K562 (cell line): Measurements from ENCODE around the gene ZKSCAN3. TPM values are rescaled to one million over a fixed set of nuclear protein-coding genes. Genes with fewer than 3 reads are reported as not detected.

Source experiments
- ATF7 ChIP-seq: fragments of 450-650 bp; IDR thresholded peaks from 2 replicates; pipeline ENCODE4 v1.7.1; 2014; ENCODE audit warnings: mild to moderate bottlenecking, moderate library complexity
- BHLHE40 ChIP-seq: IDR thresholded peaks from 2 replicates; pipeline ENCODE4 v1.6.1; 2011; ENCODE audit warnings: low read length, improper control_type of control experiment
- CBX1 ChIP-seq: sonication (generic); IDR thresholded peaks from 2 replicates; pipeline ENCODE4 v1.6.1; 2016; ENCODE audit warnings: antibody characterized with exemption, low read depth, mild to moderate bottlenecking
- JUNB ChIP-seq: fragments of 450-650 bp; formaldehyde crosslinking; conservative IDR thresholded peaks from 2 replicates; pipeline ENCODE4 v1.4.0; 2020; ENCODE audit warnings: mild to moderate bottlenecking
- NCOR1 ChIP-seq: fragments of 450-650 bp; IDR thresholded peaks from 2 replicates; pipeline ENCODE4 v1.6.1; 2016; ENCODE audit warnings: mild to moderate bottlenecking, moderate library complexity
- NR4A1 ChIP-seq, 2 experiments: fragments of 250-450 bp in 1 of 2; fragments of 450-650 bp in 1 of 2; sonication (Bioruptor Pico) in 1 of 2; IDR thresholded peaks; 2 replicates each; pipeline versions ENCODE4 v1.4.0 to v1.6.1; 2016 to 2020; ENCODE audit warnings: mild to moderate bottlenecking in 2 of 2, missing compliant biosample characterization in 1 of 2, missing genetic modification characterization in 1 of 2, moderate library complexity in 1 of 2
- POLR2G ChIP-seq: fragments of 200-400 bp; formaldehyde crosslinking; IDR thresholded peaks from 2 replicates; pipeline ENCODE4 v1.6.1; 2017; ENCODE audit warnings: low read depth, mild to moderate bottlenecking, antibody characterized with exemption, low read length, moderate library complexity
- RFX5 ChIP-seq: IDR thresholded peaks from 2 replicates; pipeline ENCODE4 v1.6.1; 2011; ENCODE audit warnings: low read depth, mild to moderate bottlenecking, improper control_type of control experiment, low read length
- SIN3A ChIP-seq, 2 experiments: fragments of 150-350 bp in 1 of 2; IDR thresholded peaks; 2 replicates each; pipeline ENCODE4 v1.6.1; 2011 to 2016; ENCODE audit warnings: borderline replicate concordance in 2 of 2, low read depth in 2 of 2, low read length in 2 of 2, mild to moderate bottlenecking in 2 of 2, moderate library complexity in 2 of 2; ENCODE audit not compliant: control insufficient read depth in 1 of 2
- XRCC5 ChIP-seq: fragments of 200-400 bp; formaldehyde crosslinking; IDR thresholded peaks from 2 replicates; pipeline ENCODE4 v1.6.1; 2017; ENCODE audit warnings: low read depth, mild to moderate bottlenecking, low read length
- polyA plus RNA-seq, 8 experiments: library from polyadenylated mRNA; depleted of rRNA in 4 of 8; stranded (reverse) in 5 of 8; unstranded in 3 of 8; fragments of >200 nt; fragmentation: Nextera tagmentation in 2 of 8; fragmentation: Illumina TruSeq in 1 of 8; extraction: Ambion mirVana in 2 of 8; extraction: Trizol in 1 of 8; gene quantifications; 2 replicates each; pipeline versions ENCODE4 v1.2.1 to v1.2.3, GENCODE V29; 2011 to 2014; ENCODE audit warnings: inconsistent platforms in 1 of 8, missing spikeins in 1 of 8
- total RNA-seq, 7 experiments: library from RNA; depleted of rRNA in 6 of 7; stranded (reverse); fragments of >200 nt in 6 of 7; fragmentation: Illumina TruSeq in 2 of 7; extraction: Trizol in 2 of 7; gene quantifications; 2 replicates each; pipeline versions ENCODE4 v1.2.1 to v1.2.3, GENCODE V29; 2011 to 2021; ENCODE audit warnings: low replicate concordance in 1 of 7
- TF ChIP-seq, protein P1 (sequence below): sonication (generic); formaldehyde crosslinking; IDR thresholded peaks from 2 replicates; pipeline ENCODE4 v1.8.1; 2023; ENCODE audit warnings: mild to moderate bottlenecking, missing genetic modification reagents
- TF ChIP-seq, protein P2 (sequence below): conservative IDR thresholded peaks from 2 replicates; pipeline ENCODE4 v1.6.1; 2011; ENCODE audit warnings: low read depth, mild to moderate bottlenecking, low read length; ENCODE audit not compliant: control insufficient read depth
- TF ChIP-seq, protein P3 (sequence below): fragments of 250-450 bp; sonication (Bioruptor Pico); IDR thresholded peaks from 2 replicates; pipeline ENCODE4 v1.9.0; 2021; ENCODE audit warnings: mild to moderate bottlenecking, inconsistent platforms
- TF ChIP-seq, protein P4 (sequence below): fragments of 450-650 bp; IDR thresholded peaks from 2 replicates; pipeline ENCODE4 v1.6.1; 2016; ENCODE audit warnings: low read depth, mild to moderate bottlenecking, moderate library complexity

The ZKSCAN3 gene
- total and polyA plus RNA-seq, 9 of the 15 experiments (the other 6 are each of a cell fraction or from before 2014, with no cell fraction given), result 3.0 to 12.4 (median 10.2) TPM

DNA sequence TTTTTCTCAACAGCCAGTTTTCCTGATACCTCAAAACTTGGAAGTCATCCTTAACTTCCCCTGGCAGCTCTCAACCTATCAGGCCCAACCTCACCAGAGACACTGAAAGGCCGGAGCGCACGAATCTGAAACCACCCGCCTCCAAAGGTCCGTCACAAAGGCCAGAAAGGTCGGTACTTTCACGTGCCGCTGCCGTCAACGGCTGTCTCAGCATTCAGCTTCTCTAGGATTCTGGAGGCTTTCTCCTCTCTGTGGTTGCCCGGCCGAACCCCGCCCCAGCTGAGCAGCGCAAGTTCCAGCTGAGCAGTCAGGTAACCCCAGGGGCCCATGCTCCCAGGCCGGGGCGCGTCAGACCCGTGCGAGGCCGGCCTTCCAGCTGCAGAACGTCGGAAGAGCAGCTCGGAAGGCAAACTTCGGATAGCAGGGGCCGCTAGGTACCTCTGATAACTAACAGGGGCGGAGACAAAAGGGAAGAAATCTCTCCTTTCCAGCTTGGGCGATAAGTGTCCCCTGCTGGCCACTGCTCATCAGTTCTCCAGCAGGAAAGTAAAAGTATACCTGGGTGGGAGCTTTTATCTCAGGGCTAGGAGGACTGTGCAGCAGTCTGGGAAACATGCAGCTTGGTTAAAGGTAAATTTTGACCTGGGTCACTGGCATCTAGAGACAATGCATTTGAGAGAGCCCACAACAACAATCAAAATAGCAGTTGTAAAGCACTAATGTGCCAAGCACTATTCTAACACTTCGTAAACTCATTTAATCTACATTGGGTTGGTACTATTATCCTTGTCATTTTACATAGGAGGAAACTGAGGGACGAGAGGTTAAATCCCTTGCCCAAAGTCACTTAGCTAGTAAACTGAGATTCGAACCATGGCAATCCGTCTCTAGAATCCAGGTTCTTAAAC, 33.7 kb downstream of the ZKSCAN3 start (continued):
- TF ChIP-seq, protein P1, sequence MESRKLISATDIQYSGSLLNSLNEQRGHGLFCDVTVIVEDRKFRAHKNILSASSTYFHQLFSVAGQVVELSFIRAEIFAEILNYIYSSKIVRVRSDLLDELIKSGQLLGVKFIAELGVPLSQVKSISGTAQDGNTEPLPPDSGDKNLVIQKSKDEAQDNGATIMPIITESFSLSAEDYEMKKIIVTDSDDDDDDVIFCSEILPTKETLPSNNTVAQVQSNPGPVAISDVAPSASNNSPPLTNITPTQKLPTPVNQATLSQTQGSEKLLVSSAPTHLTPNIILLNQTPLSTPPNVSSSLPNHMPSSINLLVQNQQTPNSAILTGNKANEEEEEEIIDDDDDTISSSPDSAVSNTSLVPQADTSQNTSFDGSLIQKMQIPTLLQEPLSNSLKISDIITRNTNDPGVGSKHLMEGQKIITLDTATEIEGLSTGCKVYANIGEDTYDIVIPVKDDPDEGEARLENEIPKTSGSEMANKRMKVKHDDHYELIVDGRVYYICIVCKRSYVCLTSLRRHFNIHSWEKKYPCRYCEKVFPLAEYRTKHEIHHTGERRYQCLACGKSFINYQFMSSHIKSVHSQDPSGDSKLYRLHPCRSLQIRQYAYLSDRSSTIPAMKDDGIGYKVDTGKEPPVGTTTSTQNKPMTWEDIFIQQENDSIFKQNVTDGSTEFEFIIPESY (CRISPR knock-in tag), result peak; percentile 74
- peak; percentile 85 to 86; a peak in 2 of 4 replicates for TF ChIP-seq SIN3A (IDR thresholded peaks at IDR 0.05; ENCODE audit: borderline replicate concordance in 2 of 2, control insufficient read depth in 1 of 2, low read depth in 2 of 2, low read length in 2 of 2)
- TF ChIP-seq, protein P2, sequence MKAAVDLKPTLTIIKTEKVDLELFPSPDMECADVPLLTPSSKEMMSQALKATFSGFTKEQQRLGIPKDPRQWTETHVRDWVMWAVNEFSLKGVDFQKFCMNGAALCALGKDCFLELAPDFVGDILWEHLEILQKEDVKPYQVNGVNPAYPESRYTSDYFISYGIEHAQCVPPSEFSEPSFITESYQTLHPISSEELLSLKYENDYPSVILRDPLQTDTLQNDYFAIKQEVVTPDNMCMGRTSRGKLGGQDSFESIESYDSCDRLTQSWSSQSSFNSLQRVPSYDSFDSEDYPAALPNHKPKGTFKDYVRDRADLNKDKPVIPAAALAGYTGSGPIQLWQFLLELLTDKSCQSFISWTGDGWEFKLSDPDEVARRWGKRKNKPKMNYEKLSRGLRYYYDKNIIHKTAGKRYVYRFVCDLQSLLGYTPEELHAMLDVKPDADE, result no peak; the same call in 1 of the 2 replicates
- peak; percentile 86 for TF ChIP-seq CBX1
- peak; percentile 35 for TF ChIP-seq NCOR1
- no peak for TF ChIP-seq NR4A1 (CRISPR knock-in tag; IDR thresholded peaks at IDR 0.05)
- no peak for TF ChIP-seq NR4A1 (tag; IDR thresholded peaks at IDR 0.05)
- 0 out of 2 replicates have a peak, but pooled peaks have one; percentile 37 for TF ChIP-seq XRCC5
- TF ChIP-seq BHLHE40, result peak; percentile 98
- peak; percentile 63; the same call in 1 of the 2 replicates for TF ChIP-seq POLR2G
- TF ChIP-seq, protein P3, sequence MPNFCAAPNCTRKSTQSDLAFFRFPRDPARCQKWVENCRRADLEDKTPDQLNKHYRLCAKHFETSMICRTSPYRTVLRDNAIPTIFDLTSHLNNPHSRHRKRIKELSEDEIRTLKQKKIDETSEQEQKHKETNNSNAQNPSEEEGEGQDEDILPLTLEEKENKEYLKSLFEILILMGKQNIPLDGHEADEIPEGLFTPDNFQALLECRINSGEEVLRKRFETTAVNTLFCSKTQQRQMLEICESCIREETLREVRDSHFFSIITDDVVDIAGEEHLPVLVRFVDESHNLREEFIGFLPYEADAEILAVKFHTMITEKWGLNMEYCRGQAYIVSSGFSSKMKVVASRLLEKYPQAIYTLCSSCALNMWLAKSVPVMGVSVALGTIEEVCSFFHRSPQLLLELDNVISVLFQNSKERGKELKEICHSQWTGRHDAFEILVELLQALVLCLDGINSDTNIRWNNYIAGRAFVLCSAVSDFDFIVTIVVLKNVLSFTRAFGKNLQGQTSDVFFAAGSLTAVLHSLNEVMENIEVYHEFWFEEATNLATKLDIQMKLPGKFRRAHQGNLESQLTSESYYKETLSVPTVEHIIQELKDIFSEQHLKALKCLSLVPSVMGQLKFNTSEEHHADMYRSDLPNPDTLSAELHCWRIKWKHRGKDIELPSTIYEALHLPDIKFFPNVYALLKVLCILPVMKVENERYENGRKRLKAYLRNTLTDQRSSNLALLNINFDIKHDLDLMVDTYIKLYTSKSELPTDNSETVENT (CRISPR knock-in tag), result peak; percentile 95
- no peak for TF ChIP-seq JUNB (CRISPR knock-in tag)
- peak; percentile 57; the same call in 1 of the 2 replicates for TF ChIP-seq ATF7
- no peak for TF ChIP-seq RFX5
- TF ChIP-seq, protein P4, sequence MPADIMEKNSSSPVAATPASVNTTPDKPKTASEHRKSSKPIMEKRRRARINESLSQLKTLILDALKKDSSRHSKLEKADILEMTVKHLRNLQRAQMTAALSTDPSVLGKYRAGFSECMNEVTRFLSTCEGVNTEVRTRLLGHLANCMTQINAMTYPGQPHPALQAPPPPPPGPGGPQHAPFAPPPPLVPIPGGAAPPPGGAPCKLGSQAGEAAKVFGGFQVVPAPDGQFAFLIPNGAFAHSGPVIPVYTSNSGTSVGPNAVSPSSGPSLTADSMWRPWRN, result no peak
